Cerebellar cortex (tissue), 1 donor: ENCODE results near the gene PAPOLB.

ENCODE experiments used
- DNase-seq: peaks from one replicate; pipeline ENCODE4 v3.0.0-alpha.2; 2015; ENCODE audit warnings: low spot score

PAPOLB gene

GRCh38 chr7:4823441-4824119, 38.2 kb downstream of the PAPOLB start:
- peak; percentile 76 for DNase-seq

- DNase-seq: no peak
Observed at GRCh38 chr7:4822677-4823076, 39.2 kb downstream of the PAPOLB start.

- no peak for DNase-seq
Observed at GRCh38 chr7:4820967-4821471, 40.8 kb downstream of the PAPOLB start.

- DNase-seq: no peak
Observed at GRCh38 chr7:4820405-4820966, 41.3 kb downstream of the PAPOLB start.

GRCh38 chr7:4819560-4820404, 42.0 kb downstream of the PAPOLB start:
- DNase-seq: no peak

- no peak for DNase-seq
Observed at GRCh38 chr7:4818000-4818794, 43.6 kb downstream of the PAPOLB start.

- DNase-seq: no peak
Observed at GRCh38 chr7:4817178-4817901, 44.5 kb downstream of the PAPOLB start.

GRCh38 chr7:4816419-4817080, 45.3 kb downstream of the PAPOLB start:
- DNase-seq: no peak

- no peak for DNase-seq
Observed at GRCh38 chr7:4815609-4816418, 46.0 kb downstream of the PAPOLB start.

GRCh38 chr7:4815121-4815520, 46.7 kb downstream of the PAPOLB start:
- no peak for DNase-seq

- DNase-seq: no peak
Observed at GRCh38 chr7:4814433-4814832, 47.4 kb downstream of the PAPOLB start.

- DNase-seq: no peak
Observed at GRCh38 chr7:4809666-4810065, 52.2 kb downstream of the PAPOLB start.

GRCh38 chr7:4809091-4809591, 52.7 kb downstream of the PAPOLB start:
- DNase-seq: no peak

- no peak for DNase-seq
Observed at GRCh38 chr7:4808565-4808964, 53.3 kb downstream of the PAPOLB start.

GRCh38 chr7:4808026-4808425, 53.8 kb downstream of the PAPOLB start:
- DNase-seq: no peak
